SK-N-SH treated with all-trans-retinoic acid at 6 μM for 48 hours (cell line): ENCODE results near the gene FARS2.

Experiments
- ATAC-seq: fragments of 200-7000 bp; cut with Tn5 transposase; 3 replicates; pipeline ENCODE4 v1.9.1; 2020; ENCODE audit warnings: mild to moderate bottlenecking, moderate library complexity
- BACH2 ChIP-seq: fragments of 250-450 bp; sonication (Bioruptor Pico); IDR thresholded peaks from 2 replicates; pipeline ENCODE4 v1.9.0; 2021; ENCODE audit warnings: mild to moderate bottlenecking, borderline replicate concordance
- CSDC2 ChIP-seq: fragments of 250-450 bp; sonication (Bioruptor Pico); IDR thresholded peaks from 2 replicates; pipeline ENCODE4 v1.5.0; 2020; ENCODE audit warnings: mild to moderate bottlenecking, moderate library complexity
- ESRRG ChIP-seq: fragments of 250-450 bp; sonication (Bioruptor Pico); IDR thresholded peaks from 2 replicates; pipeline ENCODE4 v1.6.1; 2021; ENCODE audit warnings: mild to moderate bottlenecking
- ISL1 ChIP-seq: fragments of 250-450 bp; sonication (Bioruptor Pico); IDR thresholded peaks from 2 replicates; pipeline ENCODE4 v2.1.2; 2022; ENCODE audit warnings: mild to moderate bottlenecking, moderate library complexity
- OSR1 ChIP-seq: fragments of 250-450 bp; sonication (Bioruptor Pico); IDR thresholded peaks from 2 replicates; pipeline ENCODE4 v1.8.0; 2022; ENCODE audit warnings: moderate library complexity, mild to moderate bottlenecking, inconsistent platforms
- PPARA ChIP-seq: fragments of 250-450 bp; sonication (Bioruptor Pico); IDR thresholded peaks from 2 replicates; pipeline ENCODE4 v1.5.0; 2020; ENCODE audit warnings: mild to moderate bottlenecking, borderline replicate concordance
- SNAI2 ChIP-seq: fragments of 250-450 bp; sonication (Bioruptor Pico); IDR thresholded peaks from 2 replicates; pipeline ENCODE4 v1.5.0; 2020; ENCODE audit warnings: mild to moderate bottlenecking, moderate library complexity
- TCF4 ChIP-seq: fragments of 250-450 bp; sonication (Bioruptor Pico); IDR thresholded peaks from 2 replicates; pipeline ENCODE4 v1.8.0; 2021; ENCODE audit warnings: mild to moderate bottlenecking, moderate library complexity, borderline replicate concordance
- TOX ChIP-seq: fragments of 250-450 bp; sonication (Bioruptor Pico); IDR thresholded peaks from 2 replicates; pipeline ENCODE4 v1.8.0; 2021; ENCODE audit warnings: mild to moderate bottlenecking, moderate library complexity, borderline replicate concordance
- ZFP3 ChIP-seq: fragments of 250-450 bp; sonication (Bioruptor Pico); IDR thresholded peaks from 2 replicates; pipeline ENCODE4 v1.5.0; 2020; ENCODE audit warnings: mild to moderate bottlenecking, moderate library complexity
- ZFP30 ChIP-seq: fragments of 450-650 bp; formaldehyde crosslinking; IDR thresholded peaks from 2 replicates; pipeline ENCODE4 v1.5.0; 2022; ENCODE audit warnings: mild to moderate bottlenecking, moderate library complexity
- ZNF565 ChIP-seq: fragments of 450-650 bp; formaldehyde crosslinking; conservative IDR thresholded peaks from 2 replicates; pipeline ENCODE4 v1.5.0; 2020; ENCODE audit warnings: low read depth, mild to moderate bottlenecking, moderate library complexity
- ZNF70 ChIP-seq: fragments of 450-650 bp; formaldehyde crosslinking; IDR thresholded peaks from 2 replicates; pipeline ENCODE4 v1.5.0; 2020; ENCODE audit warnings: mild to moderate bottlenecking, moderate library complexity
- ZNF8 ChIP-seq: fragments of 450-650 bp; formaldehyde crosslinking; IDR thresholded peaks from 2 replicates; pipeline ENCODE4 v1.5.0; 2020; ENCODE audit warnings: mild to moderate bottlenecking, moderate library complexity
- TF ChIP-seq, protein P1 (sequence below): fragments of 250-450 bp; sonication (Bioruptor Pico); IDR thresholded peaks from 2 replicates; pipeline ENCODE4 v1.8.0; 2021; ENCODE audit warnings: low read depth, mild to moderate bottlenecking, moderate library complexity, borderline replicate concordance
- TF ChIP-seq, protein P2 (sequence below): fragments of 250-450 bp; sonication (Bioruptor Pico); IDR thresholded peaks from 2 replicates; pipeline ENCODE4 v1.5.0; 2020; ENCODE audit warnings: mild to moderate bottlenecking, moderate library complexity
- TF ChIP-seq, protein P3 (sequence below): fragments of 250-450 bp; sonication (Bioruptor Pico); IDR thresholded peaks from 2 replicates; pipeline ENCODE4 v1.8.0; 2020; ENCODE audit warnings: mild to moderate bottlenecking, moderate library complexity, borderline replicate concordance
- TF ChIP-seq, protein P4 (sequence below): fragments of 250-450 bp; sonication (Bioruptor Pico); IDR thresholded peaks from 2 replicates; pipeline ENCODE4 v1.5.1; 2021; ENCODE audit warnings: mild to moderate bottlenecking, moderate library complexity
- TF ChIP-seq, protein P5 (sequence below): fragments of 250-450 bp; sonication (Bioruptor Pico); IDR thresholded peaks from 2 replicates; pipeline ENCODE4 v1.5.1; 2020; ENCODE audit warnings: low read depth, mild to moderate bottlenecking, moderate library complexity

Gene FARS2

DNA sequence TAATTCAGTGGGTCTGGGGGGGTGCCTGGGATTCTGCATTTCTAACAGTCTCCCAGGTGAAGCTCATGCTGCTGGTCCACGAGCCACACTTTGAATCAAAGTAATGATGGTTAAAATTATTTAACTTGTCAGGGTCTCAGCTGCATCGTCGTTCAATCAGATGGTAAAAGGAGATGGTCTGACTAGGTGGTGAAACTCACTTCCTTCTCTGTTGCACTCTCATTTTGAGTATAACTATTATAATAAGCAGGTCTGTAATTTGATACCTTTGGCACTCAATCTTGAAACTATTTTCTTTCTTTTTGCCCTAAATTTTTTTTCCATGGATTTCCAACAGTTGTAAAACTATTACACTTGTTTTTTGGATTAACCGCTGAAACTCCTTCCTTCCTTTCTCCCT lies 292.5 kb downstream of the FARS2 start:
- ATAC-seq = no peak; the same call in 2 of the 3 replicates
- TF ChIP-seq CSDC2 (no peak), ZNF8 (CRISPR knock-in tag) (no peak), ZFP30 (CRISPR knock-in tag) (no peak), ZNF70 (no peak), TCF4 (no peak), BACH2 (CRISPR knock-in tag) (no peak)
- TF ChIP-seq, protein P1, sequence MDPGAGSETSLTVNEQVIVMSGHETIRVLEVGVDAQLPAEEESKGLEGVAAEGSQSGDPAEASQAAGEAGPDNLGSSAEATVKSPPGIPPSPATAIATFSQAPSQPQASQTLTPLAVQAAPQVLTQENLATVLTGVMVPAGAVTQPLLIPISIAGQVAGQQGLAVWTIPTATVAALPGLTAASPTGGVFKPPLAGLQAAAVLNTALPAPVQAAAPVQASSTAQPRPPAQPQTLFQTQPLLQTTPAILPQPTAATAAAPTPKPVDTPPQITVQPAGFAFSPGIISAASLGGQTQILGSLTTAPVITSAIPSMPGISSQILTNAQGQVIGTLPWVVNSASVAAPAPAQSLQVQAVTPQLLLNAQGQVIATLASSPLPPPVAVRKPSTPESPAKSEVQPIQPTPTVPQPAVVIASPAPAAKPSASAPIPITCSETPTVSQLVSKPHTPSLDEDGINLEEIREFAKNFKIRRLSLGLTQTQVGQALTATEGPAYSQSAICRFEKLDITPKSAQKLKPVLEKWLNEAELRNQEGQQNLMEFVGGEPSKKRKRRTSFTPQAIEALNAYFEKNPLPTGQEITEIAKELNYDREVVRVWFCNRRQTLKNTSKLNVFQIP = no peak
- TF ChIP-seq, protein P2, sequence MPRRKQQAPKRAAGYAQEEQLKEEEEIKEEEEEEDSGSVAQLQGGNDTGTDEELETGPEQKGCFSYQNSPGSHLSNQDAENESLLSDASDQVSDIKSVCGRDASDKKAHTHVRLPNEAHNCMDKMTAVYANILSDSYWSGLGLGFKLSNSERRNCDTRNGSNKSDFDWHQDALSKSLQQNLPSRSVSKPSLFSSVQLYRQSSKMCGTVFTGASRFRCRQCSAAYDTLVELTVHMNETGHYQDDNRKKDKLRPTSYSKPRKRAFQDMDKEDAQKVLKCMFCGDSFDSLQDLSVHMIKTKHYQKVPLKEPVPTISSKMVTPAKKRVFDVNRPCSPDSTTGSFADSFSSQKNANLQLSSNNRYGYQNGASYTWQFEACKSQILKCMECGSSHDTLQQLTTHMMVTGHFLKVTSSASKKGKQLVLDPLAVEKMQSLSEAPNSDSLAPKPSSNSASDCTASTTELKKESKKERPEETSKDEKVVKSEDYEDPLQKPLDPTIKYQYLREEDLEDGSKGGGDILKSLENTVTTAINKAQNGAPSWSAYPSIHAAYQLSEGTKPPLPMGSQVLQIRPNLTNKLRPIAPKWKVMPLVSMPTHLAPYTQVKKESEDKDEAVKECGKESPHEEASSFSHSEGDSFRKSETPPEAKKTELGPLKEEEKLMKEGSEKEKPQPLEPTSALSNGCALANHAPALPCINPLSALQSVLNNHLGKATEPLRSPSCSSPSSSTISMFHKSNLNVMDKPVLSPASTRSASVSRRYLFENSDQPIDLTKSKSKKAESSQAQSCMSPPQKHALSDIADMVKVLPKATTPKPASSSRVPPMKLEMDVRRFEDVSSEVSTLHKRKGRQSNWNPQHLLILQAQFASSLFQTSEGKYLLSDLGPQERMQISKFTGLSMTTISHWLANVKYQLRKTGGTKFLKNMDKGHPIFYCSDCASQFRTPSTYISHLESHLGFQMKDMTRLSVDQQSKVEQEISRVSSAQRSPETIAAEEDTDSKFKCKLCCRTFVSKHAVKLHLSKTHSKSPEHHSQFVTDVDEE (CRISPR knock-in tag) = no peak

DNA sequence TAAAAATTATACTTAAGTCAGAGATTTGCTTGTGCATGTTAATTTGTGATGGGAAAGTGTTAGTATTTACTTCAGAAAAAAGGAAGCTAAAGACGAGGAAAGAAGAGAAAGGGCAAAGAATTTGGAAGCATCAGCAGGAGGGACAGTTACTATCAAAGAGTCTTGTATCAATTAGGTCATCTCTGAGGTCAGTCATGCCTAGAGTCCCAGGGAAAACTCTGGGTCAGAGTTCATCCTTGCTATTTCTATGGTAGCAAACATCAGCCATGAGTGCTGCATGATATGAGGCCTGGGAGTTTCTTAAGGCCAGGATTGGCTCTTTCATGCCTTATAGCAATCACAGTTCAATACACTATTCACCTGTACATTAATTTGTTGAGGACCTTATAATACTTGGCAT lies 292.9 kb downstream of the FARS2 start:
- no peak for ATAC-seq
- TF ChIP-seq PPARA (CRISPR knock-in tag) (no peak), CSDC2 (no peak), ZFP3 (CRISPR knock-in tag) (no peak), SNAI2 (CRISPR knock-in tag) (no peak), TCF4 (no peak), ESRRG (CRISPR knock-in tag) (no peak), ZNF70 (no peak), BACH2 (CRISPR knock-in tag) (no peak), ZNF8 (CRISPR knock-in tag) (no peak), ISL1 (no peak), TOX (no peak)
- TF ChIP-seq, protein P3, sequence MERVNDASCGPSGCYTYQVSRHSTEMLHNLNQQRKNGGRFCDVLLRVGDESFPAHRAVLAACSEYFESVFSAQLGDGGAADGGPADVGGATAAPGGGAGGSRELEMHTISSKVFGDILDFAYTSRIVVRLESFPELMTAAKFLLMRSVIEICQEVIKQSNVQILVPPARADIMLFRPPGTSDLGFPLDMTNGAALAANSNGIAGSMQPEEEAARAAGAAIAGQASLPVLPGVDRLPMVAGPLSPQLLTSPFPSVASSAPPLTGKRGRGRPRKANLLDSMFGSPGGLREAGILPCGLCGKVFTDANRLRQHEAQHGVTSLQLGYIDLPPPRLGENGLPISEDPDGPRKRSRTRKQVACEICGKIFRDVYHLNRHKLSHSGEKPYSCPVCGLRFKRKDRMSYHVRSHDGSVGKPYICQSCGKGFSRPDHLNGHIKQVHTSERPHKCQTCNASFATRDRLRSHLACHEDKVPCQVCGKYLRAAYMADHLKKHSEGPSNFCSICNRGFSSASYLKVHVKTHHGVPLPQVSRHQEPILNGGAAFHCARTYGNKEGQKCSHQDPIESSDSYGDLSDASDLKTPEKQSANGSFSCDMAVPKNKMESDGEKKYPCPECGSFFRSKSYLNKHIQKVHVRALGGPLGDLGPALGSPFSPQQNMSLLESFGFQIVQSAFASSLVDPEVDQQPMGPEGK (CRISPR knock-in tag) = no peak
- TF ChIP-seq, protein P4, sequence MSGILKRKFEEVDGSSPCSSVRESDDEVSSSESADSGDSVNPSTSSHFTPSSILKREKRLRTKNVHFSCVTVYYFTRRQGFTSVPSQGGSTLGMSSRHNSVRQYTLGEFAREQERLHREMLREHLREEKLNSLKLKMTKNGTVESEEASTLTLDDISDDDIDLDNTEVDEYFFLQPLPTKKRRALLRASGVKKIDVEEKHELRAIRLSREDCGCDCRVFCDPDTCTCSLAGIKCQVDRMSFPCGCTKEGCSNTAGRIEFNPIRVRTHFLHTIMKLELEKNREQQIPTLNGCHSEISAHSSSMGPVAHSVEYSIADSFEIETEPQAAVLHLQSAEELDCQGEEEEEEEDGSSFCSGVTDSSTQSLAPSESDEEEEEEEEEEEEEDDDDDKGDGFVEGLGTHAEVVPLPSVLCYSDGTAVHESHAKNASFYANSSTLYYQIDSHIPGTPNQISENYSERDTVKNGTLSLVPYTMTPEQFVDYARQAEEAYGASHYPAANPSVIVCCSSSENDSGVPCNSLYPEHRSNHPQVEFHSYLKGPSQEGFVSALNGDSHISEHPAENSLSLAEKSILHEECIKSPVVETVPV (CRISPR knock-in tag) = no peak
- TF ChIP-seq, protein P1 = no peak
- TF ChIP-seq, protein P5, sequence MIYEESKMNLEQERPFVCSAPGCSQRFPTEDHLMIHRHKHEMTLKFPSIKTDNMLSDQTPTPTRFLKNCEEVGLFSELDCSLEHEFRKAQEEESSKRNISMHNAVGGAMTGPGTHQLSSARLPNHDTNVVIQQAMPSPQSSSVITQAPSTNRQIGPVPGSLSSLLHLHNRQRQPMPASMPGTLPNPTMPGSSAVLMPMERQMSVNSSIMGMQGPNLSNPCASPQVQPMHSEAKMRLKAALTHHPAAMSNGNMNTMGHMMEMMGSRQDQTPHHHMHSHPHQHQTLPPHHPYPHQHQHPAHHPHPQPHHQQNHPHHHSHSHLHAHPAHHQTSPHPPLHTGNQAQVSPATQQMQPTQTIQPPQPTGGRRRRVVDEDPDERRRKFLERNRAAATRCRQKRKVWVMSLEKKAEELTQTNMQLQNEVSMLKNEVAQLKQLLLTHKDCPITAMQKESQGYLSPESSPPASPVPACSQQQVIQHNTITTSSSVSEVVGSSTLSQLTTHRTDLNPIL (CRISPR knock-in tag) = no peak

DNA sequence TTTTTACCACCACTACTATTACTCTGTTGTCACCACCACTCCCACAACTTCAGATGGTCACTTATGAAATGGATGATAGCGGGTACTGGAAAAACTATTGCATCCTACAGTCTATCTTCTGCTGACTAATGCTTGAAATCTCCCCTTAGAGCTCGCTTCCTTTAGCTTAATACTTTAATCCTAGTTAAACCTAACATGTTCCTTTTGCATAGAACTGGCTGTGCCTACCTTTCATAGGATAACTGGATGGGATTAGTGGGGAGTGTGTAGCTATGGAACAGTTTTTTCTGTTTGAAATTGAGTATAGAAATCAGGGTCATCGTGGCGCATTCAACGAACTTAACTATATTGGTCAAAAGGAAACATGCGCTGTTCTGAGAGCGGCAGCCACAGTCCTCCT lies 294.7 kb downstream of the FARS2 start:
- no peak for ATAC-seq
- no peak for TF ChIP-seq BACH2 (CRISPR knock-in tag)
- no peak for TF ChIP-seq PPARA (CRISPR knock-in tag)
- no peak for TF ChIP-seq ZNF565 (CRISPR knock-in tag)
- no peak for TF ChIP-seq OSR1 (CRISPR knock-in tag)
- no peak for TF ChIP-seq ZFP3 (CRISPR knock-in tag)
- TF ChIP-seq, protein P2 (CRISPR knock-in tag) = no peak
- TF ChIP-seq ISL1 = no peak
- TF ChIP-seq SNAI2 (CRISPR knock-in tag) = no peak
- no peak for TF ChIP-seq ZNF8 (CRISPR knock-in tag)
- TF ChIP-seq, protein P1 = no peak
- no peak for TF ChIP-seq TOX
- TF ChIP-seq, protein P4 (CRISPR knock-in tag) = no peak
- no peak for TF ChIP-seq ZFP30 (CRISPR knock-in tag)
